Endometrium (tissue), 2 donors: ENCODE results near the gene GMDS.

ENCODE experiments used
- FAIRE-seq: peaks from 2 replicates; lab custom pipeline; 2012; peaks lifted over from hg19 to GRCh38; lab: Jason Lieb, UNC
- donor health status: control.
- donor health status: control.

Gene GMDS

GRCh38 chr6:1612974-1613306 is 632.5 kb downstream of the GMDS start:
- no peak for FAIRE-seq

- peak; percentile 21 for FAIRE-seq
Measured at GRCh38 chr6:1612299-1612973, 633.0 kb downstream of the GMDS start.

GRCh38 chr6:1611572-1612298 is 633.7 kb downstream of the GMDS start:
- FAIRE-seq, result no peak

GRCh38 chr6:1611322-1611571 is 634.2 kb downstream of the GMDS start:
- FAIRE-seq, result no peak

GRCh38 chr6:1610497-1611321 is 634.7 kb downstream of the GMDS start:
- FAIRE-seq, result no peak

GRCh38 chr6:1609648-1610496 is 635.5 kb downstream of the GMDS start, which contains the start of gene FOXC1:
FOXC1 (plus strand) TSS chr6:1609915; CDS start chr6:1610446, 531 bp downstream.
- no peak for FAIRE-seq

- FAIRE-seq, result no peak
Measured at GRCh38 chr6:1609041-1609647, 636.3 kb downstream of the GMDS start.

- no peak for FAIRE-seq
Measured at GRCh38 chr6:1608222-1609040, 637.0 kb downstream of the GMDS start.

- no peak for FAIRE-seq
Measured at GRCh38 chr6:1607516-1608221, 637.7 kb downstream of the GMDS start.

GRCh38 chr6:1606780-1607515 is 638.5 kb downstream of the GMDS start:
- FAIRE-seq, result no peak

- no peak for FAIRE-seq
Measured at GRCh38 chr6:1605893-1606779, 639.3 kb downstream of the GMDS start.

- no peak for FAIRE-seq
Measured at GRCh38 chr6:1605004-1605892, 640.2 kb downstream of the GMDS start.

- FAIRE-seq, result no peak
Measured at GRCh38 chr6:1604158-1605003, 641.0 kb downstream of the GMDS start.

- no peak for FAIRE-seq
Measured at GRCh38 chr6:1603708-1604107, 641.7 kb downstream of the GMDS start.

- FAIRE-seq, result no peak
Measured at GRCh38 chr6:1602049-1602713, 643.2 kb downstream of the GMDS start.
